ENCODE data around the gene NPIPB9. TPM values are rescaled to one million over a fixed set of nuclear protein-coding genes. Genes with fewer than 3 reads are reported as not detected.
"Not testable (repeated sequence)": the region's sequence is repeated elsewhere in the genome, so short reads cannot be mapped to it uniquely, and the experiment has no call there.

Gene NPIPB9
- total and polyA plus RNA-seq, 2 of the 4 experiments (the other 2 are of a cell fraction) = 0.15 TPM; not detected in 1

DNA sequence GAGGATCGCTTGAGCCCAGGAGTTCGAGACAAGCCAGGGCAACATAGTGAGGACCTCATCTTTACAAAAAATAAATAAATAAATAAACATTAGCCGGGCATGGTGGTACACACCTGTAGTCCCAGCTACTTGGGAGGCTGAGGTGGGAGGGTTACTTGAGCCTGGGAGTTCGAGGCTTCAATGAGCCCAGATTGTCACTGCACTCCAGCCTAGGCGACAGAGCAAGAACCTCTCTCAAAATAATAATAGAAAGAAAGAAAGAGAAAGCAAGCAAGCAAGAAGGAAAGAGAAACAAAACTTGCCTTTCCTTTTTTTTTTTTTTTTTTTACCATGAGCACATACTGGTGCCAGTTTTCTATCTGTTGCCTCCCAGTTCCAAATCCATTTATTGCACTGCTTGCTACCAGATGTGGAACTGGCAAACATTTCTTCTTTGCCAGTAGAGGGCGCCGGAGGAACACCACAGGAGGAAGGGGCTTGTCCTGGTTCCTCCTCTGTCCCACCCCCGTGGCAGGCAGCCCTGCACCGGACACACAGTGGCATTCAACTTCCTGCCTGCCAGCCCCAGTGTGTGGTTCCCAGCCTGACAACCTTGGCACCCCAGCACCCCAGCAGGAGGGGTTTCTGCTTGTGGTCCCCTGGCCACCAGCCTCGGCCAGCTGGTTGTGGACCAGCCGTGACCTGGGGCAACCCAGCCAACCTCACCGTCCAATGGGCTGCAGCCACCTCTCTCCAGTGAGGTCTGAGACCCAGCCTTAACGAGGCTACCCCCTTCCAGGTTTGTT lies 50.8 kb downstream of the NPIPB9 start:
- intact Hi-C loops (cut with micrococcal nuclease) = not testable (repeated sequence)

DNA sequence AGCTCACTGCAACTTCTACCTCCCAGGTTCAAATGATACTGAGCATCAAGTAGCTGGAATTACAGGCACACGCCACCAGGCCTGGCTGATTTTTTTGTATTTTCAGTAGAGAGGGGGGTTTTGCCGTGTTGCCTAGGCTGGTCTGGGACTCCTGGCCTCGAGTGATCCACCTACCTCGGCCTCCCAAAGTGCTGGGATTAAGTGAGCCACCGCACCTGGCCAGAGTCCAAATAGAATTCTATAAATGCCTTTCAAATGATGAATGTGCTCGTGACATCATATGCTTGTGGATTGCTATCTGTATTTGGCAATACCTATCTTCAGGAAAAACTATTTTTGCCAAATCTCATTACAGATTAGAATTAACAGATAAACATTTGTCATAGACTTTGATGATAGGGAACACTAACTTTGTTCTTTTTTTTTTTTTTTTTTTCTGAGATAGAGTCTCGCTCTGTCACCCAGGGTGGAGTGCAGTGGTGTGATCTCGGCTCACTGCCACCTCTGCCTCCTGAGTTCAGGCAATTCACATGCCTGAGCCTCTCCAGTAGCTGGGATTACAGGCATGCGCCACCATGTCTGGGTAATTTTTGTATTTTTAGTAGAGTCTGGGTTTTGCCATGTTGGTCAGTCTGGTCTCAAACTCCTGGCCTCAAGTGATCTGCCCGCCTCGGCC lies 56.0 kb downstream of the NPIPB9 start:
- H3K9me3 ChIP-seq (ENCODE audit: control insufficient read depth, insufficient read depth, low read length); H3K4me3 ChIP-seq (ENCODE audit: insufficient read depth, low read depth, low read length); H3K18ac ChIP-seq (ENCODE audit: low read depth, low read length); H3K14ac ChIP-seq (replicated peaks; ENCODE audit: low read depth, low read length); H2BK120ac ChIP-seq (ENCODE audit: low read depth, low read length); H3K9me1 ChIP-seq (ENCODE audit: insufficient read depth, low read length); H3K4me2 ChIP-seq (ENCODE audit: low read depth, low read length); H2BK20ac ChIP-seq (ENCODE audit: low read depth, low read length); CTCF ChIA-PET; H3K36me3 ChIP-seq (ENCODE audit: control insufficient read depth, insufficient read depth, low read length); DNase-seq; BruUV-seq (replicated peaks); H2AK5ac ChIP-seq (ENCODE audit: low read depth, low read length); H4K20me1 ChIP-seq (ENCODE audit: insufficient read depth, low read length); H2AFZ ChIP-seq (replicated peaks; ENCODE audit: low read length, poor library complexity); H4K5ac ChIP-seq (ENCODE audit: low read depth, low read length); H2BK15ac ChIP-seq (ENCODE audit: low read depth, low read length); H4K8ac ChIP-seq (ENCODE audit: low read depth in 2 of 2, low read length in 2 of 2); H3K27ac ChIP-seq (ENCODE audit: insufficient read depth, low read length); H3K56ac ChIP-seq (ENCODE audit: extremely low read depth, insufficient read depth, low read length); H3K4me1 ChIP-seq (ENCODE audit: control insufficient read depth, insufficient read depth, low read length); H3K4ac ChIP-seq (ENCODE audit: low read depth, low read length); in situ Hi-C loops (cut with MboI; ENCODE audit: low sequenced_read_pairs); H3K9ac ChIP-seq (ENCODE audit: low read depth, low read length); H4K91ac ChIP-seq (ENCODE audit: insufficient read depth, low read depth, low read length); H3K23ac ChIP-seq (ENCODE audit: low read depth, low read length); H3K27me3 ChIP-seq (ENCODE audit: control insufficient read depth, insufficient read depth, low read length); POLR2A ChIA-PET (ENCODE audit: unreplicated experiment); intact Hi-C loops (cut with micrococcal nuclease); H2BK5ac ChIP-seq (ENCODE audit: low read depth, low read length, poor library complexity, severe bottlenecking); dilution Hi-C loops (cut with HindIII; ENCODE audit: low sequenced_read_pairs, unreplicated experiment); H2AK9ac ChIP-seq (replicated peaks; ENCODE audit: low read depth, low read length, poor library complexity); H3K79me1 ChIP-seq (ENCODE audit: low read depth in 1 of 2, low read length in 2 of 2): not testable (repeated sequence)
- no CpG with 5 or more reads among the region's 11 CpGs for WGBS, 2 experiments (ENCODE audit: extremely low coverage in 2 of 2, insufficient read length in 1 of 2)
- peak; percentile 28 for ATAC-seq (ENCODE audit: low read depth)

More for the DNA sequence above, 50.8 kb downstream of the NPIPB9 start:
- H3K4me3 ChIP-seq (ENCODE audit: insufficient read depth, low read depth, low read length); H2AFZ ChIP-seq (replicated peaks; ENCODE audit: low read length, poor library complexity); BruUV-seq (replicated peaks); H2BK5ac ChIP-seq (ENCODE audit: low read depth, low read length, poor library complexity, severe bottlenecking); in situ Hi-C loops (cut with MboI; ENCODE audit: low sequenced_read_pairs); H3K36me3 ChIP-seq (ENCODE audit: control insufficient read depth, insufficient read depth, low read length); H4K8ac ChIP-seq (ENCODE audit: low read depth in 2 of 2, low read length in 2 of 2); H2BK15ac ChIP-seq (ENCODE audit: low read depth, low read length); POLR2A ChIA-PET (ENCODE audit: unreplicated experiment); H3K56ac ChIP-seq (ENCODE audit: extremely low read depth, insufficient read depth, low read length); H3K9me1 ChIP-seq (ENCODE audit: insufficient read depth, low read length); dilution Hi-C loops (cut with HindIII; ENCODE audit: low sequenced_read_pairs, unreplicated experiment); H2AK9ac ChIP-seq (replicated peaks; ENCODE audit: low read depth, low read length, poor library complexity); H3K4ac ChIP-seq (ENCODE audit: low read depth, low read length); H3K23ac ChIP-seq (ENCODE audit: low read depth, low read length); H3K79me1 ChIP-seq (ENCODE audit: low read depth in 1 of 2, low read length in 2 of 2); H4K20me1 ChIP-seq (ENCODE audit: insufficient read depth, low read length); CTCF ChIA-PET; H3K4me2 ChIP-seq (ENCODE audit: low read depth, low read length); H3K18ac ChIP-seq (ENCODE audit: low read depth, low read length); H3K9me3 ChIP-seq (ENCODE audit: control insufficient read depth, insufficient read depth, low read length); H4K91ac ChIP-seq (ENCODE audit: insufficient read depth, low read depth, low read length); H3K27me3 ChIP-seq (ENCODE audit: control insufficient read depth, insufficient read depth, low read length); H2BK120ac ChIP-seq (ENCODE audit: low read depth, low read length); H4K5ac ChIP-seq (ENCODE audit: low read depth, low read length); H2BK20ac ChIP-seq (ENCODE audit: low read depth, low read length); H3K4me1 ChIP-seq (ENCODE audit: control insufficient read depth, insufficient read depth, low read length); H2AK5ac ChIP-seq (ENCODE audit: low read depth, low read length); H3K9ac ChIP-seq (ENCODE audit: low read depth, low read length); H3K27ac ChIP-seq (ENCODE audit: insufficient read depth, low read length); H3K14ac ChIP-seq (replicated peaks; ENCODE audit: low read depth, low read length): not testable (repeated sequence)
- DNase-seq (peak; percentile 64), ATAC-seq (ENCODE audit: low read depth) (peak; percentile 93)
- no CpG with 5 or more reads among the region's 13 CpGs for WGBS, 2 experiments (ENCODE audit: extremely low coverage in 2 of 2, insufficient read length in 1 of 2)
- peak; percentile 43 for TF ChIP-seq RAD21 (IDR thresholded peaks at IDR 0.05; ENCODE audit: low read length)
- TF ChIP-seq, protein P1, sequence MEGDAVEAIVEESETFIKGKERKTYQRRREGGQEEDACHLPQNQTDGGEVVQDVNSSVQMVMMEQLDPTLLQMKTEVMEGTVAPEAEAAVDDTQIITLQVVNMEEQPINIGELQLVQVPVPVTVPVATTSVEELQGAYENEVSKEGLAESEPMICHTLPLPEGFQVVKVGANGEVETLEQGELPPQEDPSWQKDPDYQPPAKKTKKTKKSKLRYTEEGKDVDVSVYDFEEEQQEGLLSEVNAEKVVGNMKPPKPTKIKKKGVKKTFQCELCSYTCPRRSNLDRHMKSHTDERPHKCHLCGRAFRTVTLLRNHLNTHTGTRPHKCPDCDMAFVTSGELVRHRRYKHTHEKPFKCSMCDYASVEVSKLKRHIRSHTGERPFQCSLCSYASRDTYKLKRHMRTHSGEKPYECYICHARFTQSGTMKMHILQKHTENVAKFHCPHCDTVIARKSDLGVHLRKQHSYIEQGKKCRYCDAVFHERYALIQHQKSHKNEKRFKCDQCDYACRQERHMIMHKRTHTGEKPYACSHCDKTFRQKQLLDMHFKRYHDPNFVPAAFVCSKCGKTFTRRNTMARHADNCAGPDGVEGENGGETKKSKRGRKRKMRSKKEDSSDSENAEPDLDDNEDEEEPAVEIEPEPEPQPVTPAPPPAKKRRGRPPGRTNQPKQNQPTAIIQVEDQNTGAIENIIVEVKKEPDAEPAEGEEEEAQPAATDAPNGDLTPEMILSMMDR (conservative IDR thresholded peaks at IDR 0.05; ENCODE audit: low read depth, low read length) = peak; percentile 43
